Measurements from ENCODE around the gene WDR44. TPM values are rescaled to one million over a fixed set of nuclear protein-coding genes. Genes with fewer than 3 reads are reported as not detected.
A peak's percentile ranks its signal among the peaks of the same experiment; 100 is the strongest.

WDR44 gene
- total RNA-seq, 1 donor from 2014 or later = 16.7 TPM

DNA sequence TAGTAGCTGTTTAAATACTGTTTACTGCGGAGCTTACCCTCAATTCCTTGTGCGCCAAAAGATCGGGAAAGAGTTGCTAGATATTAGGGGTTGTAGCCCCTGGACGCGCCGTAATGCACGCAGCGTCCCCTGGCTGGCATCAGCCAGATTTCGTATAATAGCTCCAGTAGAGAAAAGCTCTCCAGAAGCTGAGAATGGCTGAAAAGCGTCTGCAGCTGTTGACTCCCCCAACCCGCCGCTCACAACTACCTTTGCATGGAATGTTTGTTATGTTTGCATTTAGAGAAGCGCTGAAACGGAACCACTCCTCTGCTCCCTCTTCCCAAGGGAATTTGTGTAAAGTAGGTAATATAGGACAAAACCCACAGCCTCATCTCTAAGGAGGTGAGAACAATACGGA lies 153.4 kb downstream of the WDR44 start:
- H3K27ac ChIP-seq = no peak overlapping the region
- H3K4me3 ChIP-seq = no peak overlapping the region
- H3K36me3 ChIP-seq = no peaks in the 10 kb centered on the region
- TF ChIP-seq, protein P1, sequence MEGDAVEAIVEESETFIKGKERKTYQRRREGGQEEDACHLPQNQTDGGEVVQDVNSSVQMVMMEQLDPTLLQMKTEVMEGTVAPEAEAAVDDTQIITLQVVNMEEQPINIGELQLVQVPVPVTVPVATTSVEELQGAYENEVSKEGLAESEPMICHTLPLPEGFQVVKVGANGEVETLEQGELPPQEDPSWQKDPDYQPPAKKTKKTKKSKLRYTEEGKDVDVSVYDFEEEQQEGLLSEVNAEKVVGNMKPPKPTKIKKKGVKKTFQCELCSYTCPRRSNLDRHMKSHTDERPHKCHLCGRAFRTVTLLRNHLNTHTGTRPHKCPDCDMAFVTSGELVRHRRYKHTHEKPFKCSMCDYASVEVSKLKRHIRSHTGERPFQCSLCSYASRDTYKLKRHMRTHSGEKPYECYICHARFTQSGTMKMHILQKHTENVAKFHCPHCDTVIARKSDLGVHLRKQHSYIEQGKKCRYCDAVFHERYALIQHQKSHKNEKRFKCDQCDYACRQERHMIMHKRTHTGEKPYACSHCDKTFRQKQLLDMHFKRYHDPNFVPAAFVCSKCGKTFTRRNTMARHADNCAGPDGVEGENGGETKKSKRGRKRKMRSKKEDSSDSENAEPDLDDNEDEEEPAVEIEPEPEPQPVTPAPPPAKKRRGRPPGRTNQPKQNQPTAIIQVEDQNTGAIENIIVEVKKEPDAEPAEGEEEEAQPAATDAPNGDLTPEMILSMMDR (IDR thresholded peaks at IDR 0.05) = no peak
- ATAC-seq = no peak
- intact Hi-C loops (cut with DNase I) = no loop called here
- H3K4me1 ChIP-seq = no peaks in the 10 kb centered on the region
- H3K9me3 ChIP-seq = no peaks in the 10 kb centered on the region
- DNase-seq = no peak
- no peaks in the 10 kb centered on the region for H3K27me3 ChIP-seq (ENCODE audit: low read depth)

Small RNAs within 50 kb of the gene (microRNA-seq; reads per million reads assigned to microRNA genes)
- 9.0 reads per million, percentile 13 among the genes with 10 or more reads in this experiment for gene MIR1277 (ENCODE audit: borderline number of aligned reads)

Other genes with a start within 250 kb of the WDR44 start
- gene KLHL13, start 229.3 kb upstream of the WDR44 start, total RNA-seq = 3.9 TPM
- gene DOCK11, start 149.7 kb downstream of the WDR44 start, total RNA-seq = 76.2 TPM

All from lower lobe of right lung (tissue), 2 donors.